ENCODE measurements around the gene NAA15. TPM values are rescaled to one million over a fixed set of nuclear protein-coding genes. Genes with fewer than 3 reads are reported as not detected.

NAA15 gene
- total and polyA plus RNA-seq, 2 of the 8 experiments (the other 6 are each of a cell fraction or from before 2014, with no cell fraction given) = 9.7 to 124 TPM

GRCh38 chr4:139458543-139458942 is 157.2 kb downstream of the NAA15 start:
- Histone ChIP-seq H3K79me2 (ENCODE audit: control insufficient read depth in 1 of 2, insufficient read depth in 2 of 2, low read length in 2 of 2) (peaks cover 3 to 82% of the 10 kb centered on the region in 2 experiments; a peak in 3 of 4 replicates), H3K27ac (ENCODE audit: low read depth, low read length) (no peak overlapping the region), H4K20me1 (replicated peaks in 1 of 2; ENCODE audit: control insufficient read depth in 1 of 2, insufficient read depth in 2 of 2, low read length in 2 of 2) (peaks cover 0 to 1% of the 10 kb centered on the region in 2 experiments), H3K4me2 (ENCODE audit: insufficient read depth in 1 of 2, low read depth in 2 of 2, low read length in 2 of 2) (no peak overlapping the region), H3K23me2 (ENCODE audit: low read depth, low read length) (peaks cover 5% of the 10 kb centered on the region), H3K36me3 (ENCODE audit: control insufficient read depth in 2 of 4, insufficient read depth in 4 of 4, low read length in 3 of 4) (no peaks in the 10 kb centered on the region), H2BK120ac (replicated peaks; ENCODE audit: low read depth, low read length) (no peak overlapping the region), H3K23ac (ENCODE audit: insufficient read length) (no peak overlapping the region), H3K14ac (ENCODE audit: insufficient read length) (no peak overlapping the region), H3K4me3 (ENCODE audit: extremely low read depth in 1 of 4, insufficient read depth in 2 of 4, low read depth in 3 of 4, low read length in 4 of 4) (no peak overlapping the region), H2BK15ac (ENCODE audit: low read length) (no peak overlapping the region), H2BK12ac (ENCODE audit: low read depth, low read length) (no peak overlapping the region), H3K9me3 (ENCODE audit: insufficient read depth in 2 of 2, low read depth in 1 of 2, low read length in 1 of 2) (no peaks in the 10 kb centered on the region), H2AK5ac (ENCODE audit: low read depth, low read length) (no peak overlapping the region), H4K8ac (ENCODE audit: extremely low read depth, insufficient read depth, low read length) (no peak overlapping the region), H2BK5ac (ENCODE audit: low read depth, low read length) (no peak overlapping the region), H4K5ac (ENCODE audit: insufficient read length, low read depth, low read length) (no peak overlapping the region), H3K9ac (replicated peaks in 1 of 4; ENCODE audit: extremely low read depth in 1 of 4, low read depth in 3 of 4, low read length in 3 of 4) (no peak overlapping the region), H4K91ac (replicated peaks; ENCODE audit: insufficient read length, low read length) (no peak overlapping the region), H3K56ac (replicated peaks; ENCODE audit: insufficient read length, low read depth, low read length) (no peak overlapping the region), H3K79me1 (ENCODE audit: low read depth, low read length) (peaks cover 2% of the 10 kb centered on the region; the same call in 1 of the 2 replicates), H3K18ac (ENCODE audit: extremely low read depth, low read length) (no peak overlapping the region), H3K4me1 (replicated peaks in 1 of 4; ENCODE audit: control insufficient read depth in 3 of 4, insufficient read depth in 4 of 4, low read length in 3 of 4) (peaks cover 2 to 16% (median 7%) of the 10 kb centered on the region in 4 experiments; a peak in 5 of 7 replicates), H2AFZ (ENCODE audit: low read length) (no peak overlapping the region), H3K27me3 (replicated peaks in 1 of 4; ENCODE audit: control insufficient read depth in 3 of 4, extremely low read depth in 1 of 4, insufficient read depth in 3 of 4, low read length in 3 of 4) (no peaks in the 10 kb centered on the region), H2BK20ac (ENCODE audit: low read length) (no peak overlapping the region), H3K4ac (replicated peaks; ENCODE audit: insufficient read length, low read depth, low read length) (no peak overlapping the region)
- ChIA-PET CTCF (ENCODE audit: partially characterized antibody) (interaction anchor here (1.1 kb wide), 1 partner anchor 51 kb away, joined by 5 read pairs; no protein-coding TSS in a partner anchor), POLR2A (ENCODE audit: partially characterized antibody) (interaction anchor here (0.9 kb wide), 1 partner anchor 98 kb away, joined by 3 read pairs; no protein-coding TSS in a partner anchor)
- FAIRE-seq (no peak), DNase-seq (ENCODE audit: low read depth in 1 of 2, low spot score in 2 of 2) (no peak)
- 89% methylated on average over 1 of the region's 1 CpG; no CpG with 5 or more reads in 1 of the 2 experiments for WGBS, 2 experiments (ENCODE audit: extremely low coverage in 1 of 2, insufficient coverage in 1 of 2, insufficient read length in 1 of 2, insufficient replicate concordance in 2 of 2, low coverage in 1 of 2, low lambda C conversion rate in 2 of 2, missing lambda C conversion rate in 1 of 2)
- TF ChIP-seq RNF2 (IDR thresholded peaks at IDR 0.05; ENCODE audit: borderline replicate concordance, low read depth, low read length, missing control alignments, poor library complexity, severe bottlenecking) = no peak
- TF ChIP-seq CTCF (IDR thresholded peaks at IDR 0.05; ENCODE audit: control extremely low read depth in 1 of 3, insufficient read depth in 1 of 3, low read depth in 1 of 3, low read length in 3 of 3) = no peak
- TF ChIP-seq RXRA (IDR thresholded peaks at IDR 0.05; ENCODE audit: insufficient read depth, low read depth, low read length) = no peak
- TF ChIP-seq POLR2AphosphoS5 (IDR thresholded peaks at IDR 0.05; ENCODE audit: low read depth, low read length) = no peak
- TF ChIP-seq RBBP5 (IDR thresholded peaks at IDR 0.05; ENCODE audit: borderline replicate concordance, low read depth, low read length) = no peak
- no peak for TF ChIP-seq BACH1 (IDR thresholded peaks at IDR 0.05; ENCODE audit: low read length)
- no peak for TF ChIP-seq GTF2F1 (IDR thresholded peaks at IDR 0.05; ENCODE audit: borderline replicate concordance, low read depth, low read length)
- no peak for TF ChIP-seq CREB1 (IDR thresholded peaks at IDR 0.05)
- TF ChIP-seq HDAC6 (IDR thresholded peaks at IDR 0.05; ENCODE audit: low read depth, low read length) = no peak
- TF ChIP-seq GABPA (IDR thresholded peaks at IDR 0.05; ENCODE audit: borderline replicate concordance, insufficient read depth, low read length) = no peak
- no peak for TF ChIP-seq POU5F1 (IDR thresholded peaks at IDR 0.05; ENCODE audit: low read depth, low read length)
- no peak for TF ChIP-seq ASH2L (IDR thresholded peaks at IDR 0.05; ENCODE audit: low read length)

Data from H1 (cell line).